ENCODE results near the gene NTMT2. TPM values are rescaled to one million over a fixed set of nuclear protein-coding genes. Genes with fewer than 3 reads are reported as not detected.

Gene NTMT2
- total and polyA plus RNA-seq, 2 donors (not counting 1 experiment from before 2014, with no cell fraction given) = not detected

DNA sequence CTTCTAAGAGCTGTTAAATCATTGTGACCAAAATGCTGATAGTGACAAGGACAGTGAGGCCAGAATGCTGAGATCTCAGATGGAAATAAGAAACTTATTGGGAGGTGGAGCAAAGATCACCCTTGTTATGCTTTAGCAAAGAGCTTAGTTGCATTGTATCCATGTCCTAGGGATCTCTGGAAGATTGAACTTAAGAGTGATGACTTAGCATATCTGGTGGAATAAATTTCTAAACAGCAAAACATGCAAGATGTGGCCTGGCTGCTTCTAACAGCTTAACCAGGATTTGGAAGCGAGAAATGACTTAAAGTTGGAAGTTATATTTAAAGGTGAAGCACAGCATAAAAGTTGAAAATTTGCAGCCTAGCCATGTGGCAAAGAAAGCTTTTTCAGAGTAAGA, 7.7 kb downstream of the NTMT2 start:
- H3K4me1 Mint-ChIP-seq = no peaks in the 10 kb centered on the region
- H3K27ac Mint-ChIP-seq = no peak overlapping the region
- WGBS (ENCODE audit: insufficient coverage) = 100% methylated on average over 1 of the region's 1 CpG
- ATAC-seq (ENCODE audit: low read depth) (no peak), DNase-seq (no peak)
- H3K79me2 ChIP-seq (ENCODE audit: control insufficient read depth, insufficient read depth, low read length) = no peaks in the 10 kb centered on the region
- H3K4me3 ChIP-seq (ENCODE audit: control extremely low read depth in 1 of 5, extremely low read depth in 1 of 5, insufficient read depth in 1 of 5, low read depth in 2 of 5, low read length in 4 of 5) = no peak overlapping the region
- H3K9me3 Mint-ChIP-seq (ENCODE audit: insufficient read depth) = peaks cover 7% of the 10 kb centered on the region
- TF ChIP-seq, protein P1, sequence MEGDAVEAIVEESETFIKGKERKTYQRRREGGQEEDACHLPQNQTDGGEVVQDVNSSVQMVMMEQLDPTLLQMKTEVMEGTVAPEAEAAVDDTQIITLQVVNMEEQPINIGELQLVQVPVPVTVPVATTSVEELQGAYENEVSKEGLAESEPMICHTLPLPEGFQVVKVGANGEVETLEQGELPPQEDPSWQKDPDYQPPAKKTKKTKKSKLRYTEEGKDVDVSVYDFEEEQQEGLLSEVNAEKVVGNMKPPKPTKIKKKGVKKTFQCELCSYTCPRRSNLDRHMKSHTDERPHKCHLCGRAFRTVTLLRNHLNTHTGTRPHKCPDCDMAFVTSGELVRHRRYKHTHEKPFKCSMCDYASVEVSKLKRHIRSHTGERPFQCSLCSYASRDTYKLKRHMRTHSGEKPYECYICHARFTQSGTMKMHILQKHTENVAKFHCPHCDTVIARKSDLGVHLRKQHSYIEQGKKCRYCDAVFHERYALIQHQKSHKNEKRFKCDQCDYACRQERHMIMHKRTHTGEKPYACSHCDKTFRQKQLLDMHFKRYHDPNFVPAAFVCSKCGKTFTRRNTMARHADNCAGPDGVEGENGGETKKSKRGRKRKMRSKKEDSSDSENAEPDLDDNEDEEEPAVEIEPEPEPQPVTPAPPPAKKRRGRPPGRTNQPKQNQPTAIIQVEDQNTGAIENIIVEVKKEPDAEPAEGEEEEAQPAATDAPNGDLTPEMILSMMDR (IDR thresholded peaks at IDR 0.05) = no peak
- no peak for TF ChIP-seq EZH2 (IDR thresholded peaks at IDR 0.05; ENCODE audit: borderline replicate concordance, insufficient read depth, low read depth, low read length, poor library complexity, severe bottlenecking)
- no peaks in the 10 kb centered on the region for H3K36me3 ChIP-seq (replicated peaks in 1 of 2; ENCODE audit: control extremely low read depth in 1 of 2, control insufficient read depth in 1 of 2, extremely low read depth in 1 of 2, insufficient read depth in 2 of 2, low read length in 1 of 2)
- no peak overlapping the region for H3K27ac ChIP-seq (ENCODE audit: low read length in 2 of 2)
- no peaks in the 10 kb centered on the region for H4K20me1 ChIP-seq (ENCODE audit: control insufficient read depth, insufficient read depth, low read length, poor library complexity, severe bottlenecking)
- H3K27me3 ChIP-seq (replicated peaks in 1 of 4; ENCODE audit: control extremely low read depth in 1 of 4, control insufficient read depth in 3 of 4, insufficient read depth in 4 of 4, low read length in 3 of 4) = no peaks in the 10 kb centered on the region
- peaks cover 6% of the 10 kb centered on the region for H3K27me3 Mint-ChIP-seq
- ChIA-PET POLR2A (no interaction called here), CTCF (no interaction called here)
- no peak overlapping the region for H3K4me3 Mint-ChIP-seq
- no peak overlapping the region for H3K9ac ChIP-seq (ENCODE audit: low read length)
- H3K4me2 ChIP-seq (replicated peaks; ENCODE audit: low read depth, low read length, poor library complexity, severe bottlenecking) = no peak overlapping the region
- no peak overlapping the region for H2AFZ ChIP-seq (ENCODE audit: insufficient read depth, low read depth, low read length, poor library complexity, severe bottlenecking)
- peaks cover 0 to 9% (median 3%) of the 10 kb centered on the region in 3 donors for H3K9me3 ChIP-seq (ENCODE audit: control extremely low read depth in 1 of 3, control insufficient read depth in 2 of 3, insufficient read depth in 1 of 3, low read length in 2 of 3)
- intact Hi-C loops (cut with micrococcal nuclease) = no loop called here
- no peaks in the 10 kb centered on the region for H3K4me1 ChIP-seq (ENCODE audit: control insufficient read depth in 2 of 2, insufficient read depth in 2 of 2, low read length in 2 of 2)

DNA sequence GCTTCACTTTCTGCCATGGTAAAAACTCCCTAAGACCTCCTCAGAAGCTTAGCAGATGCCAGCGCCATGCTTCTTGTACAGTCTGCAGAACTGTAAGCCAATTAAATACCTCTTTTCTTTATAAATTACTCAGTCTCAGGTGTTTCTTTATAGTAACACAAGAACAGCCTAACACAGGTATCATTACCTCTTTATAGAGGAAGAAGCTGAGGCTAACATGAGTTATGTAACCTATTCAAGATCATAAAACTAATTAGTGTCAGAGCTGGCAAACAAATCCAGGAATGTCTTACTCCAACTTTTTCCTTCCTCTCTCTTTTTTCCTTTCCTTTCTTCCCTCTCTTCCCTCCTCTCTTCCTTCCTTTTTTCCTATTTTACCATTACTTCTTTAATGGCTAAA, 9.3 kb downstream of the NTMT2 start:
- no CpG with 5 or more reads among the region's 1 CpG for WGBS (ENCODE audit: insufficient coverage)
- no peaks in the 10 kb centered on the region for H4K20me1 ChIP-seq (ENCODE audit: control insufficient read depth, insufficient read depth, low read length, poor library complexity, severe bottlenecking)
- ChIA-PET POLR2A (no interaction called here), CTCF (no interaction called here)
- peaks cover 7% of the 10 kb centered on the region for H3K27me3 Mint-ChIP-seq
- no peak overlapping the region for H2AFZ ChIP-seq (ENCODE audit: insufficient read depth, low read depth, low read length, poor library complexity, severe bottlenecking)
- intact Hi-C loops (cut with micrococcal nuclease) = no loop called here
- ATAC-seq (ENCODE audit: low read depth) (no peak), DNase-seq (no peak)
- peaks cover 0 to 9% (median 3%) of the 10 kb centered on the region in 3 donors for H3K9me3 ChIP-seq (ENCODE audit: control extremely low read depth in 1 of 3, control insufficient read depth in 2 of 3, insufficient read depth in 1 of 3, low read length in 2 of 3)
- no peak overlapping the region for H3K4me2 ChIP-seq (replicated peaks; ENCODE audit: low read depth, low read length, poor library complexity, severe bottlenecking)
- no peak overlapping the region for H3K27ac Mint-ChIP-seq
- H3K27me3 ChIP-seq (replicated peaks in 1 of 4; ENCODE audit: control extremely low read depth in 1 of 4, control insufficient read depth in 3 of 4, insufficient read depth in 4 of 4, low read length in 3 of 4) = no peaks in the 10 kb centered on the region
- H3K9ac ChIP-seq (ENCODE audit: low read length) = no peak overlapping the region
- H3K27ac ChIP-seq (ENCODE audit: low read length in 2 of 2) = no peak overlapping the region
- no peak overlapping the region for H3K4me3 ChIP-seq (ENCODE audit: control extremely low read depth in 1 of 5, extremely low read depth in 1 of 5, insufficient read depth in 1 of 5, low read depth in 2 of 5, low read length in 4 of 5)
- H3K4me3 Mint-ChIP-seq = no peak overlapping the region
- H3K79me2 ChIP-seq (ENCODE audit: control insufficient read depth, insufficient read depth, low read length) = no peaks in the 10 kb centered on the region
- H3K4me1 Mint-ChIP-seq = no peaks in the 10 kb centered on the region
- H3K4me1 ChIP-seq (ENCODE audit: control insufficient read depth in 2 of 2, insufficient read depth in 2 of 2, low read length in 2 of 2) = no peaks in the 10 kb centered on the region
- TF ChIP-seq EZH2 (IDR thresholded peaks at IDR 0.05; ENCODE audit: borderline replicate concordance, insufficient read depth, low read depth, low read length, poor library complexity, severe bottlenecking) = no peak
- TF ChIP-seq, protein P1 (IDR thresholded peaks at IDR 0.05) = no peak
- H3K9me3 Mint-ChIP-seq (ENCODE audit: insufficient read depth) = peaks cover 7% of the 10 kb centered on the region
- no peaks in the 10 kb centered on the region for H3K36me3 ChIP-seq (replicated peaks in 1 of 2; ENCODE audit: control extremely low read depth in 1 of 2, control insufficient read depth in 1 of 2, extremely low read depth in 1 of 2, insufficient read depth in 2 of 2, low read length in 1 of 2)
